Sigmoid colon (tissue), 4 donors: ENCODE data around the gene GAS2L3.

Source experiments
- CTCF ChIP-seq, 4 experiments: fragments of 450-650 bp in 3 of 4; fragments of 200-600 bp in 1 of 4; IDR thresholded peaks; one replicate each; pipeline ENCODE4 v1.5.1; 2016 to 2019; ENCODE audit warnings: antibody characterized with exemption in 4 of 4, mild to moderate bottlenecking in 3 of 4, moderate library complexity in 2 of 4
- POLR2A ChIP-seq, 2 donors: fragments of 450-650 bp; IDR thresholded peaks; one replicate each; pipeline ENCODE4 v1.6.1; 2016; ENCODE audit warnings: antibody characterized with exemption in 2 of 2, mild to moderate bottlenecking in 2 of 2, moderate library complexity in 2 of 2
- POLR2AphosphoS5 ChIP-seq, 4 donors: sonication (generic); formaldehyde crosslinking; IDR thresholded peaks; one replicate each; pipeline ENCODE4 v1.6.1; 2017; ENCODE audit warnings: antibody characterized with exemption in 4 of 4

DNA sequence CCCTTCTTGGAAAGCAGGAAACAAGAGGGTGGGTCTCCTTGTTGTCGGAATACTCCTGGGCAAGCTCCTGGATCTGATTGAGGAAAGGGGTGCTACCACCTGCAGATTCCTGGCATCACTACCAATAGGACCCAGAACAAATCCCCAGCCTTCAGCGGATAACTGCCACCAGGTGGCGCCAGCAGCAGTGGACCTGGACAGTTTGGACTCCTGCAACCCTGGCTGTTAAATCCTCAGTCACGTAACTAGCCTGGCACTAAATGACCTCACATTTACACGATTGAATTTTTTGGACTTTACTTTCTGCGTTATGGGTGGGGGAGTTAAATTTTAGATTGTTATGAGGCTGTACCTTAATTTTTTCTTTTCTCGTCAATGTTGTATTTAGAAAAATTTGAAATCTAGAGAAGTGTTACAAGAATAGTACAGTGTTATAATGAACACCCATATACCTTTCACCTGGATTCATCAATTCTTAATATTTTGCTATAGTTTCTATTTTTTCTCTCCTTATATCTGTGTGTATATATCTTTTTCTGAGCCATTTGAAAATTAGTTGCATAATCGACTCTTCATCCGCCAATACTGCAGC, 95.6 kb downstream of the GAS2L3 start:
- peak in 2 of 4 experiments; percentile 44 to 52 for TF ChIP-seq CTCF (IDR thresholded peaks at IDR 0.05)
- no peak for TF ChIP-seq POLR2A (IDR thresholded peaks at IDR 0.05)
- TF ChIP-seq POLR2AphosphoS5 (IDR thresholded peaks at IDR 0.05), result no peak
